Measurements from ENCODE around the gene TATDN3.

Gene TATDN3

GRCh38 chr1:212791676-212792395, at the start of gene TATDN3, which contains the start of gene NSL1:
Gene TATDN3 (plus strand): TSS chr1:212791894. CDS start chr1:212791922, 28 bp downstream.
Gene NSL1 (minus strand): TSS chr1:212791777. CDS start chr1:212791763, 14 bp downstream.
- peak within 1 kb of the TSS; percentile 97 for H3K27ac Mint-ChIP-seq
- H3K9me3 Mint-ChIP-seq: no peaks in the 10 kb centered on the region
- H3K4me1 Mint-ChIP-seq: peaks cover 33% of the 10 kb centered on the region
- peak within 1 kb of the TSS; percentile 94 for H3K4me3 Mint-ChIP-seq
- H3K36me3 Mint-ChIP-seq (ENCODE audit: low read depth): peaks cover 27% of the 10 kb centered on the region
- TF ChIP-seq CTCF (IDR thresholded peaks at IDR 0.05): no peak
- DNase-seq: peak; percentile 99
- H3K27me3 Mint-ChIP-seq (ENCODE audit: low read depth, poor library complexity): peaks cover 4% of the 10 kb centered on the region

- H3K4me1 Mint-ChIP-seq: no peaks in the 10 kb centered on the region
Observed at GRCh38 chr1:212743901-212744475, 47.7 kb upstream of the TATDN3 start.

GRCh38 chr1:212745303-212745702, 46.4 kb upstream of the TATDN3 start:
- H3K27ac Mint-ChIP-seq: no peak overlapping the region
- no peak for TF ChIP-seq CTCF (IDR thresholded peaks at IDR 0.05)
- no peak overlapping the region for H3K4me3 Mint-ChIP-seq
- no peaks in the 10 kb centered on the region for H3K27me3 Mint-ChIP-seq (ENCODE audit: low read depth, poor library complexity)
- DNase-seq: no peak
- peaks cover 43% of the 10 kb centered on the region for H3K9me3 Mint-ChIP-seq
- peaks cover 5% of the 10 kb centered on the region for H3K4me1 Mint-ChIP-seq
- H3K36me3 Mint-ChIP-seq (ENCODE audit: low read depth): peaks cover 69% of the 10 kb centered on the region

More at GRCh38 chr1:212743901-212744475, 47.7 kb upstream of the TATDN3 start:
- Mint-ChIP-seq H3K27ac (no peak overlapping the region), H3K36me3 (ENCODE audit: low read depth) (peaks cover 71% of the 10 kb centered on the region), H3K9me3 (peaks cover 43% of the 10 kb centered on the region), H3K4me3 (no peak overlapping the region), H3K27me3 (ENCODE audit: low read depth, poor library complexity) (no peaks in the 10 kb centered on the region)
- TF ChIP-seq CTCF (IDR thresholded peaks at IDR 0.05): no peak
- no peak for DNase-seq

- Mint-ChIP-seq H3K27me3 (ENCODE audit: low read depth, poor library complexity) (no peaks in the 10 kb centered on the region), H3K4me3 (no peak overlapping the region), H3K9me3 (peaks cover 38% of the 10 kb centered on the region)
Observed at GRCh38 chr1:212746546-212746945, 45.1 kb upstream of the TATDN3 start.

GRCh38 chr1:212749821-212750535, 41.7 kb upstream of the TATDN3 start:
- no peak overlapping the region for H3K27ac Mint-ChIP-seq
- no peaks in the 10 kb centered on the region for H3K27me3 Mint-ChIP-seq (ENCODE audit: low read depth, poor library complexity)
- H3K36me3 Mint-ChIP-seq (ENCODE audit: low read depth): peaks cover 28% of the 10 kb centered on the region
- H3K4me3 Mint-ChIP-seq: no peak overlapping the region
- peaks cover 12% of the 10 kb centered on the region for H3K9me3 Mint-ChIP-seq
- peak; percentile 79 for TF ChIP-seq CTCF (IDR thresholded peaks at IDR 0.05)
- peak; percentile 21 for DNase-seq
- H3K4me1 Mint-ChIP-seq: peaks cover 18% of the 10 kb centered on the region

More at GRCh38 chr1:212746546-212746945, 45.1 kb upstream of the TATDN3 start:
- TF ChIP-seq CTCF (IDR thresholded peaks at IDR 0.05): no peak
- H3K27ac Mint-ChIP-seq: no peak overlapping the region
- peaks cover 5% of the 10 kb centered on the region for H3K4me1 Mint-ChIP-seq
- H3K36me3 Mint-ChIP-seq (ENCODE audit: low read depth): peaks cover 59% of the 10 kb centered on the region
- DNase-seq: no peak

Measured in nephron progenitor cell (in vitro differentiated cells).